HFFc6 (cell line): ENCODE data around the gene SEPSECS. TPM values are rescaled to one million over a fixed set of nuclear protein-coding genes. Genes with fewer than 3 reads are reported as not detected.

Experiments
- DNase-seq: peaks from one replicate; pipeline ENCODE4 v3.0.0-alpha.2; 2018
- H3K27ac Mint-ChIP-seq: 2 replicates; pipeline ENCODE4 v1.8.0; 2020; ENCODE audit warnings: mild to moderate bottlenecking, mixed read lengths
- H3K27me3 Mint-ChIP-seq: 2 replicates; pipeline ENCODE4 v1.8.0; 2021; ENCODE audit warnings: mild to moderate bottlenecking, moderate library complexity, mixed read lengths; ENCODE audit not compliant: insufficient read depth
- H3K36me3 Mint-ChIP-seq: 2 replicates; pipeline ENCODE4 v1.8.0; 2021; ENCODE audit warnings: low read depth, mixed read lengths
- H3K4me1 Mint-ChIP-seq: 2 replicates; pipeline ENCODE4 v1.8.0; 2020; ENCODE audit warnings: low read depth, mixed read lengths
- H3K4me3 Mint-ChIP-seq: 2 replicates; pipeline ENCODE4 v1.8.0; 2020; ENCODE audit warnings: mild to moderate bottlenecking, moderate library complexity, mixed read lengths
- H3K9me3 Mint-ChIP-seq: 2 replicates; pipeline ENCODE4 v1.8.0; 2020; ENCODE audit warnings: mild to moderate bottlenecking, mixed read lengths
- CTCF ChIP-seq: fragments of 200-600 bp; sonication (generic); IDR thresholded peaks from 2 replicates; pipeline ENCODE4 v1.5.0; 2021; ENCODE audit warnings: antibody characterized with exemption, mild to moderate bottlenecking
- total RNA-seq, 6 experiments: library from RNA; stranded (reverse); fragmentation: NEBNext Ultra II Directional; extraction: Animal tissue kit (Norgen Biotek cat#: 25700); gene quantifications; 2 replicates in 1 of 6; 3 replicates in 5 of 6; pipeline ENCODE4 v1.2.3, GENCODE V29; 2021

SEPSECS gene
- total RNA-seq, 6 experiments from 2014 or later, result 4.5 to 6.2 (median 5.4) TPM

DNA sequence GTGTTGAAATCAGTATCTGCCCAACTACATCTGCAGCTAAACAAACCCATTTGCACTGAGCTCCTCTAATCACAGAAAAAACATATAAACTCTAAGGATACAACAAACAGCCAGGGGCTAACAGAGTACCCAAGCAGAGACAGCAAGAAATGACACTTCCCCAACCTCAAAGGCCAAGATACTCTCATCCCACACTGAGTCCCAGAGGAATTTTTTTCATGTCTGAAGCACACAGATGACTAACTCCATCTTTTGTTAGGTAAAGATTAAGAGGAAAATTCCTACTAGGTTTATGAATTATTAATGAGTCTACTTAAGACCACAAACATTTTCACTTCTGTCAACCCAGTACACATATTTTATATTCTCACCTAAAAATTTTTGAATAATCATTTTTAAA lies 31.6 kb downstream of the SEPSECS start:
- Mint-ChIP-seq H3K4me1 (peaks cover 12% of the 10 kb centered on the region), H3K4me3 (no peak overlapping the region), H3K36me3 (peaks cover 4% of the 10 kb centered on the region; the same call in 1 of the 2 replicates), H3K9me3 (no peaks in the 10 kb centered on the region), H3K27me3 (no peaks in the 10 kb centered on the region), H3K27ac (no peak overlapping the region)
- no peak for TF ChIP-seq CTCF
- DNase-seq, result no peak

DNA sequence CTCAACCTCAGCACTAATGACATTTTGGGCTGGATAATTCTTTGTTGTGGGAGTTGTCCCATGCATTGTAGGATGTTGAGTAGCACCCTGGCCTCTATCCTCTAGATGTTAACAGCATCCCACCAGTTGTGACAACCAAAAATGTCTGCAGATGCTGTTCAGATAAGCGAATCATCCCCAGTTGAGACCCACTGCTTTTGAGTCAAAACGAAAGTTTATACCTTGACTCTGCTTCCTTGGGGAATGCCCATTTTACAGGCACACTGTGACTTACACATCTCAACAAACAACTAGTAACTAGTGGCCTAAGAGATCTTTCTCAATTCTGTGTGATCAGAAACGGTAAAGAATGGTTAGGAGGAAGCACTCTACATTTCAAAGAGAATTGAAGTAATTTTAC lies 37.0 kb downstream of the SEPSECS start:
- H3K4me1 Mint-ChIP-seq, result no peaks in the 10 kb centered on the region
- no peaks in the 10 kb centered on the region for H3K27me3 Mint-ChIP-seq
- H3K27ac Mint-ChIP-seq, result no peak overlapping the region
- no peak overlapping the region for H3K4me3 Mint-ChIP-seq
- peaks cover 4% of the 10 kb centered on the region; the same call in 1 of the 2 replicates for H3K36me3 Mint-ChIP-seq
- no peak for DNase-seq
- no peaks in the 10 kb centered on the region for H3K9me3 Mint-ChIP-seq
- TF ChIP-seq CTCF, result no peak

GRCh38 chr4:25120146-25120940 lies 39.9 kb downstream of the SEPSECS start:
- no peaks in the 10 kb centered on the region for H3K27me3 Mint-ChIP-seq
- no peak for TF ChIP-seq CTCF
- H3K4me3 Mint-ChIP-seq, result no peak overlapping the region
- DNase-seq, result no peak
- no peak overlapping the region for H3K27ac Mint-ChIP-seq
- peaks cover 4% of the 10 kb centered on the region; the same call in 1 of the 2 replicates for H3K36me3 Mint-ChIP-seq
- H3K4me1 Mint-ChIP-seq, result no peaks in the 10 kb centered on the region; the same call in 1 of the 2 replicates
- H3K9me3 Mint-ChIP-seq, result no peaks in the 10 kb centered on the region

DNA sequence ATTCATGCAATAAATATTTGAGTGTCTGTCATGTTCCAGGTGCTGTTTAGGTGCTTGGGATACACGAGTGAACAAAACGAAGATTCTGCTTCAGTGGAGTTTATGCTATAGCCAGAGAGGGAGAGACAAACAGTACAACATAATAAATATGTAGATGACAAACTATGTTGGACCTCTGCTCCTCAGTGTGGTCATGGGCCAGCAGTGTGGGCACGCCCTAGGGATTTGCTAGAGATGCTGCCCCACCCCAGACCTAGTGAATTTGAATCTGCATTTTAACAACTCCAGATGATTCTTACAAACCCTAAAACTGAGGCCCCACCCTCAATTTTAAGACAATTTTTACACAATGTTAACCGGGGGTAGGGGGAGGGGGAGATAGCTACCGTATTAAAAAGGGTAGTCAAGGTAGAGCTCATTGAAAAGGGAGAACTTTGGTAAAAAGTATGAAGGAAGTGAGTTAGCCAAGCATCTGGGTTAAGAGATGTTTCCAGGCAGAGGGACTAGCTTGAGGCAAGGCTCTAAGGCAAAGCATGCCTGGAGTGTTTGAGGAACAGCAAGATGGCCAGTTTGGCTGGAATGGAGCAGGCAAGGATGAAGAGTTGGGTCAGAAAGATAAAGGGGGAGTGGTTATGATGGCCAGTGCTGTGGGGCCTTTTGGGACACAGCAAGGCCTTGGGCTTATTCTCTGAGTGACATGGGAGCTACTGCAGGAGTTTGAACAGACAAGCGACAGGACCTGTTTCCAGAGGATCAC lies 42.4 kb downstream of the SEPSECS start:
- no peaks in the 10 kb centered on the region; the same call in 1 of the 2 replicates for H3K27me3 Mint-ChIP-seq

DNA sequence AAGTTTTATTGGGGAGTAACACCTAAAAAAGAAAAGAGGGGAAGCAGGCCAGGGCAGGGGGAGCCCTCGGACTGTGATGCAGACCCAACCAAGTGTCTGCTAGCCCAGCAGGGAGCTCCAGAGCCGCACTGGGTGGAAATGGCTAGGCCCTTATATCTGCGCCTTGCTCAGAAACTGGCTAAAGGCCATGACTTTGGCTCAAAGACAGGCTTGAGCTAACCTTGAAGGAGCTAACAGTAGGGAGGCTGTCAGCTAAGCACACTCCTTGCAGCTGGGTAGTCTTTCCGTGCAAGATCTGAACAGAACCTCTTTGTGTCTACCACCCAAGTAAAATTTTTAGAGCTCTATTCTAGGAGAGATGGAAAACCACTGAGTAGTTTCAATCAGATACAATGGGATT lies 43.0 kb downstream of the SEPSECS start:
- Mint-ChIP-seq H3K27ac (no peak overlapping the region), H3K4me3 (no peak overlapping the region), H3K36me3 (no peaks in the 10 kb centered on the region), H3K9me3 (no peaks in the 10 kb centered on the region), H3K4me1 (peaks cover 26% of the 10 kb centered on the region), H3K27me3 (no peaks in the 10 kb centered on the region; the same call in 1 of the 2 replicates)
- DNase-seq, result no peak
- no peak for TF ChIP-seq CTCF

More for the DNA sequence above, 42.4 kb downstream of the SEPSECS start:
- Mint-ChIP-seq H3K36me3 (no peaks in the 10 kb centered on the region), H3K27ac (no peak overlapping the region), H3K4me1 (peaks cover 24% of the 10 kb centered on the region), H3K4me3 (no peak overlapping the region), H3K9me3 (no peaks in the 10 kb centered on the region)
- no peak for DNase-seq
- no peak for TF ChIP-seq CTCF
